Fibroblast of skin of back (primary cell): Measurements from ENCODE around the gene FZD8.

Experiments used
- DNase-seq: peaks from one replicate; pipeline ENCODE4 v3.0.0-alpha.2; 2013

Gene FZD8

DNA sequence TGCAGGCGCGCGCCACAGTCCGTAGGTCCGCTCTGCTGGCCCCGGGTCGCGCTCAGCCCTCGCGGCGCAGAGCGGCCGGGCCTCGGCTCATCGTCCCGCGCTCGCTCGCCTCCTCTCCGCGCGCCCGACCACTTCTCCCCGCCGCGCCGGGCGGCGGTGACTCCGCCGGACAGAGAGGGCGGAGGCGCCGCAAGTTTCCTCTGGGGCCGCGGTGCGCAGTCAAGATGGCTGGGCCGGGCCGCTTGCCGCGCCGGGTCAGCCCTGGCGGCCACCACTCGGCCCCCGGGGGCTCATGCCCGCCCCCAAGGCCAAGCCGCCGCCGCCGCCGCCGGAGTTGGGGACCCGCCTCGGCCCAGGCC lies 441 bp downstream of the FZD8 start:
- peak; percentile 49 for DNase-seq

- peak; percentile 80 for DNase-seq
Measured at GRCh38 chr10:35640951-35641675, 983 bp downstream of the FZD8 start.

DNA sequence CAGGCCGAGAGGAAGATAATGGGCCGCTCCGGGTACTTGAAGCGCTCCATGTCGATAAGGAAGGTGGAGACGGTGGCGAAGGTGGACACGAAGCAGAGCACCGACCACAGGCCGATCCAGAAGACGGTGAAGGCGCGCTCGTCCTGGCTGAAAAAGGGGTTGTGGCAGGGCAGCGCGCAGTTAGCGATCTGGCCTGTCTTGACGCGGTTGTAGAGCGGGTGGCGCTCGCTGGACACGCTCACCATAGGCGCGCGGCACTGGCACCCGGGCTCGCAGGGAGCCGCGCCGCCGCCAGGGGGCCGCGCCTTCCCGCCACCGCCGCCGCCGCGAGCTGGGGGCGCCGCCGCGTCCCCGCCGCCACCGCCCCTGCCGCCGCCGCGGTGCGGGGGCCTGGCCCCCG lies 1.6 kb downstream of the FZD8 start:
- DNase-seq = peak; percentile 73

GRCh38 chr10:35639728-35640401 lies 2.2 kb downstream of the FZD8 start:
- DNase-seq = peak; percentile 36

DNA sequence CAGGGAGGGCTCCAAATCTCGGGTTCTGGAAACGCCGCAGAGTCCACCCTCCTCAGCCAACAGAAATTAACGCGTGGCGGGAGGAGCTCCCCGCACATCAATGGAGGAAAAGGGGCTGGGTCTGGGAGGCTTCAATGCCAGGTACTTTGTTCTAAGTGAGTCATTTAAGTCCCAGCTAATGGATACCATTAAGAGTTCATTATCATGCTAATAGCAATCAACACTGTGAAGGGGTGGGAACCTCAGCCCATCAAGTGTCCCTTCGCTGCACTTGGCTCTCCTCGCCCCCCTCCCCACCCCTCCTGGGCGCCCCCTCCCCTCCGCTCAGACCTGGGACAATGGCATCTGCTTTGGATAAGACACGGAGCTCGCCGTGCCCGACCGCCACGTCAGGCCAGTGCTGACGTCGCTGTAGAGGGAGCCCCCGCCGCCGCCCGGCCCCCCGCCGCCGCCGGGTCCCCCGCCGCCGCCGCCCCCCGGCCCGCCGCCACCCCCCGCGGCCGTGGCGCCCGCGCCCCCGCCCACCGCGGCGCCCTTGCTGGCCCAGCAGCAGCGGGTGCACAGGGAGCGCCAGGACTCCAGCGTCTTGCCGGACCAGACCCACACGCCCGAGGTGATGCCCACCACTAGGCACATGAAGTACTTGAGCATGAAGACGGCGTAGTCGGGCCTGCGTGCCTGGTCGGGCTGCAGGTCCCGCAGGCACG lies 2.9 kb downstream of the FZD8 start:
- no peak for DNase-seq

- no peak for DNase-seq
Measured at GRCh38 chr10:35638101-35638500, 4.0 kb downstream of the FZD8 start.

DNA sequence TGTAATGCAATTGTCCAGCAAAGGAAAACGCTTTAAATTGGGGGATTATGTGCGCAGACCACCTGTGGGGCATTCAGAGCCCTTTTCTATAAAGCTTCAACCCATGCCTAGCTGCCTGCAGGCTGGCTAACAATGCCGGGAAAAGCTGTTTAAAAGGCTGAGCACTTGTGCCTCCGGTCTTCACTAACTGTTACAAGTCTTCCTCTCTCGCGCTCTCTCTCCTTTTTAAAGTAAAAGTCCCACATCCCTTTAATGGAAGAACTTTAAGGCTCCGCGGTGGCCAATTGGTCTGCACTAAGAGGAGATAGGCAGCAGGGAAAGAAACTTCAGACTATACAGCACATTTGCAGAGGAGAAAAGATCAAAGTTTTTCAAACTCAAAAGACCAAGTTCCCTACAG lies 4.6 kb downstream of the FZD8 start:
- DNase-seq = no peak

- DNase-seq = no peak
Measured at GRCh38 chr10:35636956-35637355, 5.1 kb downstream of the FZD8 start.

- peak; percentile 67 for DNase-seq
Measured at GRCh38 chr10:35635576-35635975, 6.5 kb downstream of the FZD8 start.

- no peak for DNase-seq
Measured at GRCh38 chr10:35633006-35633980, 8.8 kb downstream of the FZD8 start.

- no peak for DNase-seq
Measured at GRCh38 chr10:35632027-35632426, 10.1 kb downstream of the FZD8 start.

DNA sequence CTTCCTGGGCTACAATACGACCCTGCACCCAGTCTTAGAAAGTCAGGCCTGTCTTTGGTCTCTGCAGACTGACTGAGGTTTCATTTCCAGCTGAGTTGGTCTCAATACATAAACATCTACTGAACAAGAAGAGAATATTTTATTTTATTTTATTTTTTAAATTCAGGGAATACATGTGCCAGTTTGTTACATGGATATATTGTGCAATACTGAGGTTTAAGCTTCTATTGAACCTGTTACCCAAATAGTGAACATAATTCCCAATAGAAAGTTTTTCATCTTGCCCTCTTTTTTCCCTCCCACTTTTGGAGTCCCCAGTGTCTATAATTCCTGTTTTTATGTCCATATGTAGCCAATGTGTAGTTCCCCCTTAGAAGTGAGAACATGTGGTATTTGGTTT lies 10.7 kb downstream of the FZD8 start:
- no peak for DNase-seq

DNA sequence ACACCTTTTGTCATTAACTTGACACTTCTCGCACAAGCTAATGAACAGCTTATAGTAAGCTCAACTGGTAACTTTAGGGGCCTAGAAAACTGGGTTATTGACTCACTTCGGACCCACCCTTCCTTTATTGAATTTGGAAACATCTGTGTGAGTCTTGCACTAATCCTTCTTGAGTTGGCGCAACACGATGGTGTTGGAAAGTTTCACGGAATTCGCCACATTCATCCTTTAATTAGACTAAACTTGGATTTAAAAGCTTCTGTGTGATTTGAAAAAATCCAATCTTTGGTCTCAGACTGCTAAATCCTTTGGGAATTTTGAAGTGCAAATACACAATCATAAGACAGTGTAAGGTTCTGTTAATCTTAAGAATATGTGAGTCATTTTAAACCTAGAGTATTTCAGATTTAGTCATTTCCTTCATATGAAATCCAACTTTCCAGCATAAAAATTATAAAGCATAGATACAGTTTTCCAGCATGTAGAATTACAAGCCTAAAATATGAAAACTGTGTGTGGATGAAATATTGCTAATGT lies 15.1 kb downstream of the FZD8 start:
- peak; percentile 74 for DNase-seq

GRCh38 chr10:35614312-35614711 lies 27.8 kb downstream of the FZD8 start:
- DNase-seq = no peak

- peak; percentile 30 for DNase-seq
Measured at GRCh38 chr10:35613597-35614226, 28.4 kb downstream of the FZD8 start.

DNA sequence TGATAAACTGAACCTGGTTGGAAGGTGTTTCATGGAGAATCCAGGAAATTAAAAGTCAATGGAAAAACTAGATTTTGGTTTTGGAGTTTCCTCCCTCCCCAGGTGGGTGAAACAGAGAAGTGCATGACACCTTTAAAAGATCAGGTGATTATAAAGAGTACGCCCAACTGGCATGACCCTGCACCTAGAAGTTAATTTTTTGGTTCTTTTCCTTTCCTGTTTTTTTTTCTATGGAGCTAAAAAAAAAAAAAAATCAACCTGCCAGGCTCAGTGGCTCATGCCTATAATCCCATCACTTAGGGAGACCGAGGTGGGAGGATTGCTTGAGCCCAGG lies 29.0 kb downstream of the FZD8 start:
- no peak for DNase-seq

- DNase-seq = no peak
Measured at GRCh38 chr10:35612385-35613106, 29.6 kb downstream of the FZD8 start.

DNA sequence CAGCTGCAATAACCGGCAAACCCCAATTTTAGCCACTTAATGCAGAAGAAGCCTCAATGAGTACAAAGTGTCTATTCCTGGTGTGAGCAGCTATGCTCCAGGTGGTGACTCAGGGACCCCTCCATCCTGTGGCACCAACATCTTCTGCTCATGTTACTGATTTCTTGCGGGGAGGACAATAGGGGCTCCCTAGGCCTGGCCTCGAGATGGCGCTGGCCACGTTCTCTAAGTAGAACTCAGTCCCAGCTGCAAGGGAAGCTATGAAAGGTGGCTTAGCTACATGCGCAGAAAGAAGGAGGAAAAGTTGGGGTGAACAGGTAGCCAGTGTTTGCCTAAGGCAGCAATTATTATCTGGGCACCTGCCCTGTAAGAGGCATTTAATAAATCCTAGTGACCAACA lies 30.3 kb downstream of the FZD8 start:
- no peak for DNase-seq

DNA sequence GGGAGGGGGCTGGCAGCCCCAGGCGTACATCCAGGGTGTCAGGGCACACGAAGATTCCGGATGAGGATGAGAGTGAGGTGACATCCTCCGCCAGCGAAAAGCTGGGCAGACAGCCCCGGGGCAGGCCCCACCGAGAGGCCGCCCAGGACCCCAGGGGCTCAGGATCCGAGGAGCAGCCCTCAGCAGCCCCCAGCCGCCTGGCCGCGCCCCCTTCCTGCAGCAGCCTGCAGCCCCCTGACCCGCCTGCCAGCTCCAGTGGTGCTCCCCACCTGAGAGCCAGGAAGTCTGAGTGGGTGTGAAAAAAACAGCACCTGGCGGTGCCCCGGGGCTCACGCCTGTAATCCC lies 33.8 kb downstream of the FZD8 start:
- DNase-seq = no peak

DNA sequence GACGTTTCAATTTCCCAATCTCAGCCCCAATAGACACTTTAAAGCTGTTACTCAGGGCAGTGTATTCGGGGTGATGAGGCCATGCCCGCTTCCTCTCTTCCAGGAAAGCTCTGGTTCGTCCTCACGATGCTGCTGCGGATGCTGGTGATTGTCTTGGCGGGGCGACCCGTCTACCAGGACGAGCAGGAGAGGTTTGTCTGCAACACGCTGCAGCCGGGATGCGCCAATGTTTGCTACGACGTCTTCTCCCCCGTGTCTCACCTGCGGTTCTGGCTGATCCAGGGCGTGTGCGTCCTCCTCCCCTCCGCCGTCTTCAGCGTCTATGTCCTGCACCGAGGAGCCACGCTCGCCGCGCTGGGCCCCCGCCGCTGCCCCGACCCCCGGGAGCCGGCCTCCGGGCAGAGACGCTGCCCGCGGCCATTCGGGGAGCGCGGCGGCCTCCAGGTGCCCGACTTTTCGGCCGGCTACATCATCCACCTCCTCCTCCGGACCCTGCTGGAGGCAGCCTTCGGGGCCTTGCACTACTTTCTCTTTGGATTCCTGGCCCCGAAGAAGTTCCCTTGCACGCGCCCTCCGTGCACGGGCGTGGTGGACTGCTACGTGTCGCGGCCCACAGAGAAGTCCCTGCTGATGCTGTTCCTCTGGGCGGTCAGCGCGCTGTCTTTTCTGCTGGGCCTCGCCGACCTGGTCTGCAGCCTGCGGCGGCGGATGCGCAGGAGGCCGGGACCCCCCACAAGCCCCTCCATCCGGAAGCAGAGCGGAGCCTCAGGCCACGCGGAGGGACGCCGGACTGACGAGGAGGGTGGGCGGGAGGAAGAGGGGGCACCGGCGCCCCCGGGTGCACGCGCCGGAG lies 34.4 kb downstream of the FZD8 start:
- DNase-seq = peak; percentile 20
